ENCODE results near the gene WNK3.

DNA sequence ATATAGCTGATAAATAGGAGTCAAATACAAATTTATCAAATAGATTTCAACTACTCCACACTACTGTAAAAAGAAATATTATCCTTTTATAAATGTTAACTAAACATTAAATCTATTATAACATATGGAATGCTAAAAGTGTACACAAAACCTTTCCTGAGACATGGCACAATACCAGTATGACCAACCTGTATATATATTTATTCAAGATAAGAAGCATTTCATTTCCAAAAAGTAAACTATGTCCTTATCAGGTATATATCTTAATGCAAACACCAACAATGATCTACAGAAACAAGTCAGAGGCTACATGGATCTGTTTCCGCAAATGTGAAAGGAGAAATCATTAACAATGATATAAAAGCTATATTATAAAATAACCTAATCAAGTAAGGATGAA, 37.8 kb downstream of the WNK3 start:
- TF ChIP-seq CTCF (IDR thresholded peaks at IDR 0.05): no peak
- no peak for TF ChIP-seq POLR2AphosphoS5 (IDR thresholded peaks at IDR 0.05)
- TF ChIP-seq POLR2A (IDR thresholded peaks at IDR 0.05): no peak
- no peak for TF ChIP-seq EP300 (IDR thresholded peaks at IDR 0.05; ENCODE audit: low read depth)
